Measurements from ENCODE around the gene SBNO2. TPM values are rescaled to one million over a fixed set of nuclear protein-coding genes. Genes with fewer than 3 reads are reported as not detected.

Gene SBNO2
- total and polyA plus RNA-seq, 2 donors (not counting 3 experiments of a cell fraction or from before 2014, with no cell fraction given): 31.4 to 65.7 TPM

- Histone ChIP-seq H3K79me2 (ENCODE audit: control insufficient read depth, insufficient read depth, low read length) (no peaks in the 10 kb centered on the region), H3K27me3 (ENCODE audit: control insufficient read depth in 2 of 2, insufficient read depth in 2 of 2, low read length in 2 of 2) (no peaks in the 10 kb centered on the region), H3K9me1 (replicated peaks; ENCODE audit: control insufficient read depth, extremely low read depth, insufficient read depth, low read length) (no peaks in the 10 kb centered on the region), H2AFZ (ENCODE audit: low read depth, low read length) (no peak overlapping the region), H3K36me3 (ENCODE audit: control insufficient read depth in 2 of 2, extremely low read depth in 1 of 2, insufficient read depth in 2 of 2, low read length in 2 of 2) (peaks cover 3 to 22% of the 10 kb centered on the region in 2 experiments), H4K20me1 (replicated peaks; ENCODE audit: control insufficient read depth, extremely low read depth, insufficient read depth, low read length) (no peaks in the 10 kb centered on the region), H3K9me3 (replicated peaks; ENCODE audit: control insufficient read depth, insufficient read depth, low read length) (no peaks in the 10 kb centered on the region), H3K4me1 (ENCODE audit: control insufficient read depth, extremely low read depth, insufficient read depth, low read length) (no peaks in the 10 kb centered on the region), H3K9ac (replicated peaks; ENCODE audit: extremely low read depth, insufficient read depth, low read length) (no peak overlapping the region), H3K4me2 (ENCODE audit: insufficient read depth, low read length) (no peak overlapping the region), H3K27ac (ENCODE audit: insufficient read depth, low read depth, low read length) (no peak overlapping the region), H3K4me3 (replicated peaks in 1 of 3; ENCODE audit: insufficient read depth in 1 of 3, low read depth in 1 of 3, low read length in 3 of 3) (no peak overlapping the region)
- ChIA-PET POLR2A (no interaction called here), CTCF (interaction anchor here (0.6 to 2.3 kb wide), 2 partner anchors 10 to 32 kb away, joined by 3 to 6 read pairs; no protein-coding TSS in a partner anchor)
- no peak for FAIRE-seq
- no TSS peak for BruUV-seq (replicated peaks)
- TF ChIP-seq MAX (IDR thresholded peaks at IDR 0.05; ENCODE audit: insufficient read depth, insufficient read length) (no peak), FOS (IDR thresholded peaks at IDR 0.05; ENCODE audit: borderline replicate concordance, insufficient read depth, low read length) (no peak), JUN (IDR thresholded peaks at IDR 0.05; ENCODE audit: borderline replicate concordance, insufficient read depth, insufficient read length, low read depth) (no peak), POLR2AphosphoS5 (IDR thresholded peaks at IDR 0.05; ENCODE audit: insufficient read depth, low read depth, low read length) (no peak), EZH2 (IDR thresholded peaks at IDR 0.05; ENCODE audit: borderline replicate concordance, low read depth, low read length, severe bottlenecking) (no peak), CTCF (IDR thresholded peaks at IDR 0.05; ENCODE audit: extremely low read depth in 1 of 2, insufficient read depth in 1 of 2, low read depth in 1 of 2, low read length in 2 of 2) (no peak), GATA2 (IDR thresholded peaks at IDR 0.05; ENCODE audit: insufficient read depth, insufficient read length, low read depth, low read length) (no peak), MYC (IDR thresholded peaks at IDR 0.05; ENCODE audit: low read depth, low read length) (no peak), POLR2A (IDR thresholded peaks at IDR 0.05; ENCODE audit: low read depth, low read length) (no peak)
- dilution Hi-C loops (cut with MboI; ENCODE audit: extremely low pct_ligation_motif_present, low sequenced_read_pairs): no loop called here
- DNase-seq (ENCODE audit: low read depth, low spot score): no peak
- intact Hi-C loops (cut with micrococcal nuclease): no loop called here
Observed at GRCh38 chr19:1145635-1146411, 28.2 kb downstream of the SBNO2 start.

Measured in endothelial cell of umbilical vein (primary cell).